ENCODE data around the gene SERGEF. TPM values are rescaled to one million over a fixed set of nuclear protein-coding genes. Genes with fewer than 3 reads are reported as not detected.

The SERGEF gene
- total RNA-seq, 2 donors from 2014 or later: 20.8 to 28.7 TPM

GRCh38 chr11:17948296-17948695 is 64.6 kb downstream of the SERGEF start:
- H3K4me3 ChIP-seq: no peak overlapping the region
- TF ChIP-seq, protein P1, sequence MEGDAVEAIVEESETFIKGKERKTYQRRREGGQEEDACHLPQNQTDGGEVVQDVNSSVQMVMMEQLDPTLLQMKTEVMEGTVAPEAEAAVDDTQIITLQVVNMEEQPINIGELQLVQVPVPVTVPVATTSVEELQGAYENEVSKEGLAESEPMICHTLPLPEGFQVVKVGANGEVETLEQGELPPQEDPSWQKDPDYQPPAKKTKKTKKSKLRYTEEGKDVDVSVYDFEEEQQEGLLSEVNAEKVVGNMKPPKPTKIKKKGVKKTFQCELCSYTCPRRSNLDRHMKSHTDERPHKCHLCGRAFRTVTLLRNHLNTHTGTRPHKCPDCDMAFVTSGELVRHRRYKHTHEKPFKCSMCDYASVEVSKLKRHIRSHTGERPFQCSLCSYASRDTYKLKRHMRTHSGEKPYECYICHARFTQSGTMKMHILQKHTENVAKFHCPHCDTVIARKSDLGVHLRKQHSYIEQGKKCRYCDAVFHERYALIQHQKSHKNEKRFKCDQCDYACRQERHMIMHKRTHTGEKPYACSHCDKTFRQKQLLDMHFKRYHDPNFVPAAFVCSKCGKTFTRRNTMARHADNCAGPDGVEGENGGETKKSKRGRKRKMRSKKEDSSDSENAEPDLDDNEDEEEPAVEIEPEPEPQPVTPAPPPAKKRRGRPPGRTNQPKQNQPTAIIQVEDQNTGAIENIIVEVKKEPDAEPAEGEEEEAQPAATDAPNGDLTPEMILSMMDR (IDR thresholded peaks at IDR 0.05): no peak
- no peak for TF ChIP-seq POLR2A (IDR thresholded peaks at IDR 0.05)
- peaks cover 0 to 2% of the 10 kb centered on the region in 2 donors for H3K36me3 ChIP-seq (replicated peaks in 1 of 2; ENCODE audit: insufficient read depth in 1 of 2, low read depth in 2 of 2)
- DNase-seq (no peak), ATAC-seq (no peak)
- intact Hi-C loops (cut with DNase I): no loop called here
- 88 to 95% methylated on average over 6 of the region's 6 CpGs for WGBS, 2 donors
- no peaks in the 10 kb centered on the region for H3K9me3 ChIP-seq
- no peak overlapping the region for H3K27ac ChIP-seq
- no peaks in the 10 kb centered on the region for H3K27me3 ChIP-seq
- H3K4me1 ChIP-seq: no peaks in the 10 kb centered on the region

DNA sequence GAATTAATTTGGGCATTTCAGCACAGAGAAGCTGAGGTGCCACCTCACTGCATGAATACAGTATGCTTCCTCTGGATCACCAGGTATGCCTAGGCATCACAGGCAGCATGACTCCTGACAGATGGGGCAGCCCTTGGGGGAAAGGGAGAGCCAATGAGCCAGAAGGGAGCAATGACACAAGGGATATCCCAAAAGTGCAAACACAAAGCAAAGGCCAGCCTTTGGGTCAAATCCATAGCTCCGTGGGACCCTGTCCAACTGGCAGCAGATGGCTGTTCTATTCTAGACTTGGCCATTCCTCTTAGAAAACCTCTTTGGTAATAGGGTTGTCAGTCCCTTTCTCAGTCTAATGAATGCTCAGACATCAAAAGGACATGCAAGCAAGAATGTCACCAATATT is 73.3 kb downstream of the SERGEF start:
- Histone ChIP-seq H3K4me3 (no peak overlapping the region), H3K27me3 (no peaks in the 10 kb centered on the region), H3K4me1 (no peaks in the 10 kb centered on the region), H3K9me3 (no peaks in the 10 kb centered on the region), H3K36me3 (replicated peaks in 1 of 2; ENCODE audit: insufficient read depth in 1 of 2, low read depth in 2 of 2) (no peaks in the 10 kb centered on the region), H3K27ac (no peak overlapping the region)
- intact Hi-C loops (cut with DNase I): no loop called here
- no peak for TF ChIP-seq POLR2A (IDR thresholded peaks at IDR 0.05)
- TF ChIP-seq, protein P1 (IDR thresholded peaks at IDR 0.05): no peak
- DNase-seq (no peak), ATAC-seq (no peak)
- 73 to 88% methylated on average over 1 of the region's 1 CpG for WGBS, 2 donors

DNA sequence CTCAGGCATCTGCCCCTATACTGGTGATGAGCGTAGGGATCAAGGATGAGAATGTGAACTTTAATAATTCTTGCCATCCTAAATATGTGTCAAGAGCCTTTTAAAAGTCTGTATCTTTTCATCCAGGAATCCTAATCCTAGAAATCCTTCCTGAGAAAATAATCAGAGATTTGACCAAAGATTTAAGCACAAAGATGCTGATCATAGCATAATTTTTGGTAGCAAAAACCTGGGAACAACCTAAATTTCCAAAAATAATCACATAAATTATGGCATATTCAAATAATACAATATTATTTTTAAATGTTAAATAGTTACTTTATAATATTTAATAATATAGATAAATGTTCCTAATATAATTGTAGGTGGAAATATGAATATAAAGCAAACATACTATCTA is 76.1 kb downstream of the SERGEF start:
- Histone ChIP-seq H3K4me3 (no peak overlapping the region), H3K36me3 (replicated peaks in 1 of 2; ENCODE audit: insufficient read depth in 1 of 2, low read depth in 2 of 2) (no peaks in the 10 kb centered on the region), H3K9me3 (no peaks in the 10 kb centered on the region), H3K4me1 (no peaks in the 10 kb centered on the region), H3K27ac (no peak overlapping the region), H3K27me3 (no peaks in the 10 kb centered on the region)
- DNase-seq (no peak), ATAC-seq (no peak)
- TF ChIP-seq, protein P1 (IDR thresholded peaks at IDR 0.05): no peak
- no peak for TF ChIP-seq POLR2A (IDR thresholded peaks at IDR 0.05)
- WGBS, 2 donors: 83 to 100% methylated on average over 1 of the region's 1 CpG
- intact Hi-C loops (cut with DNase I): no loop called here

- H3K4me1 ChIP-seq: no peaks in the 10 kb centered on the region
- no peak for ATAC-seq
- no peak for DNase-seq
- no peak overlapping the region for H3K4me3 ChIP-seq
- H3K36me3 ChIP-seq (replicated peaks in 1 of 2; ENCODE audit: insufficient read depth in 1 of 2, low read depth in 2 of 2): no peaks in the 10 kb centered on the region
- WGBS, 2 donors: 53 to 67% methylated on average over 1 of the region's 1 CpG
- no peaks in the 10 kb centered on the region for H3K27me3 ChIP-seq
- H3K27ac ChIP-seq: no peak overlapping the region
- TF ChIP-seq, protein P1 (IDR thresholded peaks at IDR 0.05): no peak
- no peak for TF ChIP-seq POLR2A (IDR thresholded peaks at IDR 0.05)
- intact Hi-C loops (cut with DNase I): no loop called here
- H3K9me3 ChIP-seq: no peaks in the 10 kb centered on the region
Measured at GRCh38 chr11:17934194-17934593, 78.7 kb downstream of the SERGEF start.

- TF ChIP-seq, protein P1 (IDR thresholded peaks at IDR 0.05): no peak
- TF ChIP-seq POLR2A (IDR thresholded peaks at IDR 0.05): no peak
- WGBS, 2 donors: 41 to 83% methylated on average over 1 of the region's 1 CpG
- ATAC-seq (no peak), DNase-seq (no peak)
- Histone ChIP-seq H3K27ac (no peak overlapping the region), H3K9me3 (peaks cover 0 to 3% (median 0%) of the 10 kb centered on the region in 3 donors), H3K4me1 (no peaks in the 10 kb centered on the region), H3K27me3 (no peaks in the 10 kb centered on the region), H3K36me3 (replicated peaks in 1 of 2; ENCODE audit: insufficient read depth in 1 of 2, low read depth in 2 of 2) (no peaks in the 10 kb centered on the region), H3K4me3 (no peak overlapping the region)
- intact Hi-C loops (cut with DNase I): no loop called here
Measured at GRCh38 chr11:17933708-17934107, 79.1 kb downstream of the SERGEF start.

Measured in body of pancreas (tissue), 4 donors.